ENCODE measurements around the gene DFFB.

DFFB gene

GRCh38 chr1:3869751-3870301, 12.6 kb downstream of the DFFB start:
- H3K4me3 ChIP-seq (ENCODE audit: low read depth, low read length): no peak overlapping the region
- no peak for TF ChIP-seq CTCF (IDR thresholded peaks at IDR 0.05; ENCODE audit: low read depth, low read length)

- H3K4me3 ChIP-seq (ENCODE audit: low read depth, low read length): no peak overlapping the region
- TF ChIP-seq CTCF (IDR thresholded peaks at IDR 0.05; ENCODE audit: low read depth, low read length): no peak
Observed at GRCh38 chr1:3871451-3871805, 14.2 kb downstream of the DFFB start.

GRCh38 chr1:3872546-3872945, 15.3 kb downstream of the DFFB start:
- no peak for TF ChIP-seq CTCF (IDR thresholded peaks at IDR 0.05; ENCODE audit: low read depth, low read length)

GRCh38 chr1:3874736-3875135, 17.5 kb downstream of the DFFB start:
- no peak for TF ChIP-seq CTCF (IDR thresholded peaks at IDR 0.05; ENCODE audit: low read depth, low read length)
- H3K4me3 ChIP-seq (ENCODE audit: low read depth, low read length): no peak overlapping the region

More at GRCh38 chr1:3872546-3872945, 15.3 kb downstream of the DFFB start:
- no peak overlapping the region for H3K4me3 ChIP-seq (ENCODE audit: low read depth, low read length)

- H3K4me3 ChIP-seq (ENCODE audit: low read depth, low read length): no peak overlapping the region
- TF ChIP-seq CTCF (IDR thresholded peaks at IDR 0.05; ENCODE audit: low read depth, low read length): no peak
Observed at GRCh38 chr1:3876716-3877115, 19.4 kb downstream of the DFFB start.

- no peak overlapping the region for H3K4me3 ChIP-seq (ENCODE audit: low read depth, low read length)
- TF ChIP-seq CTCF (IDR thresholded peaks at IDR 0.05; ENCODE audit: low read depth, low read length): no peak
Observed at GRCh38 chr1:3879099-3879498, 21.8 kb downstream of the DFFB start.

GRCh38 chr1:3879787-3880428, 22.6 kb downstream of the DFFB start:
- no peak overlapping the region for H3K4me3 ChIP-seq (ENCODE audit: low read depth, low read length)
- TF ChIP-seq CTCF (IDR thresholded peaks at IDR 0.05; ENCODE audit: low read depth, low read length): no peak
